ENCODE results near the gene RAB11A.

RAB11A gene

GRCh38 chr15:65940618-65940909, 71.3 kb downstream of the RAB11A start:
- Histone ChIP-seq H3K9me3 (ENCODE audit: control insufficient read depth in 5 of 5, low read length in 5 of 5) (no peaks in the 10 kb centered on the region), H3K27ac (ENCODE audit: low read depth, low read length) (no peak overlapping the region), H3K27me3 (ENCODE audit: control insufficient read depth in 5 of 5, insufficient read depth in 4 of 5, low read length in 5 of 5) (peaks cover 0 to 10% (median 0%) of the 10 kb centered on the region in 5 donors), H3K36me3 (ENCODE audit: control insufficient read depth in 5 of 5, insufficient read depth in 5 of 5, low read length in 5 of 5) (no peaks in the 10 kb centered on the region), H3K4me1 (ENCODE audit: control insufficient read depth in 5 of 5, insufficient read depth in 5 of 5, low read length in 5 of 5) (no peaks in the 10 kb centered on the region), H3K9ac (ENCODE audit: low read length in 5 of 5) (no peak overlapping the region), H3K4me3 (ENCODE audit: low read depth in 1 of 5, low read length in 5 of 5) (no peak overlapping the region)

Measured in subcutaneous abdominal adipose tissue (tissue), 5 donors.